HS-5 (cell line): ENCODE results near the gene SAYSD1.

Source experiments
- DNase-seq: peaks from one replicate; pipeline ENCODE4 v3.0.0-alpha.2; 2012; ENCODE audit warnings: low read depth

SAYSD1 gene

GRCh38 chr6:39108041-39108839 lies 6.7 kb downstream of the SAYSD1 start:
- no peak for DNase-seq

- DNase-seq: no peak
Observed at GRCh38 chr6:39107641-39108040, 7.3 kb downstream of the SAYSD1 start.

- DNase-seq: no peak
Observed at GRCh38 chr6:39107034-39107433, 8.0 kb downstream of the SAYSD1 start.

GRCh38 chr6:39104528-39104927 lies 10.5 kb downstream of the SAYSD1 start:
- DNase-seq: no peak

- no peak for DNase-seq
Observed at GRCh38 chr6:39102821-39103136, 12.2 kb downstream of the SAYSD1 start.

GRCh38 chr6:39102071-39102820 lies 12.7 kb downstream of the SAYSD1 start:
- no peak for DNase-seq

GRCh38 chr6:39100358-39100757 lies 14.6 kb downstream of the SAYSD1 start:
- no peak for DNase-seq

GRCh38 chr6:39095578-39095977 lies 19.4 kb downstream of the SAYSD1 start:
- no peak for DNase-seq

- DNase-seq: no peak
Observed at GRCh38 chr6:39093149-39093708, 21.8 kb downstream of the SAYSD1 start.

GRCh38 chr6:39092124-39092523 lies 22.9 kb downstream of the SAYSD1 start:
- no peak for DNase-seq

- DNase-seq: no peak
Observed at GRCh38 chr6:39091220-39091619, 23.8 kb downstream of the SAYSD1 start.

- no peak for DNase-seq
Observed at GRCh38 chr6:39090036-39090435, 24.9 kb downstream of the SAYSD1 start.

GRCh38 chr6:39088331-39088730 lies 26.7 kb downstream of the SAYSD1 start:
- DNase-seq: no peak

GRCh38 chr6:39087197-39087596 lies 27.8 kb downstream of the SAYSD1 start:
- no peak for DNase-seq

- no peak for DNase-seq
Observed at GRCh38 chr6:39086711-39087110, 28.3 kb downstream of the SAYSD1 start.

GRCh38 chr6:39086294-39086693 lies 28.7 kb downstream of the SAYSD1 start:
- DNase-seq: no peak

- no peak for DNase-seq
Observed at GRCh38 chr6:39085129-39085797, 29.7 kb downstream of the SAYSD1 start.

GRCh38 chr6:39084506-39084905 lies 30.5 kb downstream of the SAYSD1 start:
- no peak for DNase-seq

GRCh38 chr6:39083231-39083634 lies 31.8 kb downstream of the SAYSD1 start:
- no peak for DNase-seq

- DNase-seq: no peak
Observed at GRCh38 chr6:39082310-39082709, 32.7 kb downstream of the SAYSD1 start.

GRCh38 chr6:39080246-39080875 lies 34.6 kb downstream of the SAYSD1 start:
- DNase-seq: no peak
